ENCODE data around the gene EMC9.
"Not testable (repeated sequence)": the region's sequence is repeated elsewhere in the genome, so short reads cannot be mapped to it uniquely, and the experiment has no call there.

Gene EMC9

GRCh38 chr14:24110523-24110922 lies 30.9 kb downstream of the EMC9 start:
- no peak for DNase-seq

GRCh38 chr14:24110060-24110459 lies 31.3 kb downstream of the EMC9 start:
- no peak for DNase-seq

- no peak for DNase-seq
These were observed 33.0 kb downstream of the EMC9 start for GRCh38 chr14:24108336-24108874.

- no peak for DNase-seq
These were observed 34.6 kb downstream of the EMC9 start for GRCh38 chr14:24106672-24107271.

- not testable (repeated sequence) for DNase-seq
These were observed 35.7 kb downstream of the EMC9 start for GRCh38 chr14:24105609-24106239.

GRCh38 chr14:24103451-24103850 lies 37.9 kb downstream of the EMC9 start:
- no peak for DNase-seq

GRCh38 chr14:24102357-24103048 lies 38.9 kb downstream of the EMC9 start:
- DNase-seq = no peak

GRCh38 chr14:24100982-24101494 lies 40.4 kb downstream of the EMC9 start:
- no peak for DNase-seq

GRCh38 chr14:24100197-24100981 lies 41.0 kb downstream of the EMC9 start:
- DNase-seq = no peak

GRCh38 chr14:24098927-24099813 lies 42.2 kb downstream of the EMC9 start:
- DNase-seq = peak in 6 of 56 donors; percentile 6 to 54 (median 16)

GRCh38 chr14:24098229-24098926 lies 43.0 kb downstream of the EMC9 start:
- DNase-seq = no peak

GRCh38 chr14:24096545-24097181 lies 44.7 kb downstream of the EMC9 start:
- no peak for DNase-seq

GRCh38 chr14:24095271-24096068 lies 45.9 kb downstream of the EMC9 start:
- DNase-seq = peak in 5 of 56 donors; percentile 11 to 33 (median 15)

- no peak for DNase-seq
These were observed 46.5 kb downstream of the EMC9 start for GRCh38 chr14:24094841-24095270.

GRCh38 chr14:24093901-24094840 lies 47.2 kb downstream of the EMC9 start, which contains the start of gene PCK2:
Gene PCK2 (plus strand): TSS chr14:24094311. CDS start chr14:24094406, 95 bp downstream.
- DNase-seq = peak in 49 of 56 donors; percentile 21 to 90 (median 62)

- DNase-seq = no peak
These were observed 48.0 kb downstream of the EMC9 start for GRCh38 chr14:24093207-24093900.

All from amygdala (tissue), 56 donors.